ENCODE measurements around the gene ADAP1.

Gene ADAP1

GRCh38 chr7:916291-916941 lies 38.1 kb downstream of the ADAP1 start (continued):
- no peak for TF ChIP-seq ZBTB48 (tag by site-specific recombination; IDR thresholded peaks at IDR 0.05)
- no peak for TF ChIP-seq ZNF692 (tag by site-specific recombination; IDR thresholded peaks at IDR 0.05)
- TF ChIP-seq ZNF398 (tag by site-specific recombination; IDR thresholded peaks at IDR 0.05), result peak; percentile 58
- TF ChIP-seq ZBTB44 (tag by site-specific recombination; IDR thresholded peaks at IDR 0.05), result no peak

- ChIA-PET POLR2A (no interaction called here), CTCF (no interaction called here)
- Histone ChIP-seq H3K9me3 (ENCODE audit: control insufficient read depth, insufficient read depth, low read depth, low read length) (no peaks in the 10 kb centered on the region), H3K4me3 (ENCODE audit: low read depth, low read length) (no peak overlapping the region), H3K36me3 (ENCODE audit: control insufficient read depth in 2 of 2, insufficient read depth in 1 of 2, low read length in 2 of 2) (no peaks in the 10 kb centered on the region), H3K4me1 (ENCODE audit: control insufficient read depth, insufficient read depth, low read length) (no peaks in the 10 kb centered on the region), H3K27ac (ENCODE audit: extremely low read depth, low read depth, low read length) (no peak overlapping the region)
- no peak for TF ChIP-seq GFI1B (tag by site-specific recombination; IDR thresholded peaks at IDR 0.05)
- peak; percentile 50 for TF ChIP-seq PATZ1 (tag by site-specific recombination; IDR thresholded peaks at IDR 0.05)
- TF ChIP-seq KLF17 (tag by site-specific recombination; IDR thresholded peaks at IDR 0.05), result peak; percentile 61; the same call in 1 of the 2 replicates
- peak; percentile 27; the same call in 1 of the 2 replicates for TF ChIP-seq ZFHX2 (tag by site-specific recombination; conservative IDR thresholded peaks at IDR 0.05)
- peak; percentile 74 for TF ChIP-seq WT1 (tag by site-specific recombination; IDR thresholded peaks at IDR 0.05)
- TF ChIP-seq KLF9 (tag by site-specific recombination; IDR thresholded peaks at IDR 0.05; ENCODE audit: low read depth), result no peak
- 0 out of 2 replicates have a peak, but pooled peaks have one; percentile 13 for TF ChIP-seq KLF8 (tag by site-specific recombination; IDR thresholded peaks at IDR 0.05)
- TF ChIP-seq ZIC2 (tag by site-specific recombination; IDR thresholded peaks at IDR 0.05), result peak; percentile 20; the same call in 1 of the 2 replicates
- peak; percentile 41; the same call in 1 of the 2 replicates for TF ChIP-seq GLIS1 (tag by site-specific recombination; IDR thresholded peaks at IDR 0.05)
Measured at GRCh38 chr7:915291-916218, 38.9 kb downstream of the ADAP1 start.
